Stimulated activated naive CD8-positive, alpha-beta T cell treated with anti-CD3 and anti-CD28 coated beads, Interleukin-15, amount 100 ng/mL, for 72 hours (primary cell): ENCODE data around the gene CGB2.
"Not testable (repeated sequence)": the region's sequence is repeated elsewhere in the genome, so short reads cannot be mapped to it uniquely, and the experiment has no call there.

ENCODE experiments used
- ATAC-seq: fragments of 150-1000 bp; cut with Tn5 transposase; 2 replicates; pipeline ENCODE4 v1.10.0; 2021; ENCODE audit warnings: mild to moderate bottlenecking, moderate library complexity
- DNase-seq, 2 donors: peaks; one replicate each; pipeline ENCODE4 v3.0.0; 2021 to 2022
- H3K27ac Mint-ChIP-seq, 2 donors: one replicate each; pipeline ENCODE4 v1.8.0; 2022; ENCODE audit warnings: mild to moderate bottlenecking in 2 of 2, mixed read lengths in 2 of 2, moderate library complexity in 2 of 2
- H3K27me3 Mint-ChIP-seq: one replicate; pipeline ENCODE4 v1.8.0; 2022; ENCODE audit warnings: mixed read lengths
- H3K4me1 Mint-ChIP-seq: one replicate; pipeline ENCODE4 v1.8.0; 2022; ENCODE audit warnings: mild to moderate bottlenecking, mixed read lengths
- H3K4me3 Mint-ChIP-seq, 2 donors: one replicate each; pipeline ENCODE4 v1.8.0; 2022; ENCODE audit warnings: mild to moderate bottlenecking in 2 of 2, mixed read lengths in 2 of 2, moderate library complexity in 1 of 2
- H3K9me3 Mint-ChIP-seq, 2 donors: one replicate each; pipeline ENCODE4 v1.8.0; 2022; ENCODE audit warnings: mixed read lengths in 2 of 2

Gene CGB2

GRCh38 chr19:49019242-49019932 is 12.3 kb upstream of the CGB2 start:
- peaks cover 19% of the 10 kb centered on the region for H3K27me3 Mint-ChIP-seq
- DNase-seq (peak; percentile 54 to 64), ATAC-seq (peak; percentile 44)
- H3K27ac Mint-ChIP-seq = peak overlapping the region in 1 of 2 donors; percentile 88
- peak overlapping the region; percentile 79 to 84 for H3K4me3 Mint-ChIP-seq
- H3K9me3 Mint-ChIP-seq = no peaks in the 10 kb centered on the region
- peaks cover 33% of the 10 kb centered on the region for H3K4me1 Mint-ChIP-seq

- Mint-ChIP-seq H3K9me3 (no peaks in the 10 kb centered on the region), H3K27me3 (peaks cover 19% of the 10 kb centered on the region), H3K4me3 (peak overlapping the region in 1 of 2 donors; percentile 79), H3K4me1 (peaks cover 33% of the 10 kb centered on the region), H3K27ac (peak overlapping the region in 1 of 2 donors; percentile 78)
- no peak for ATAC-seq
- DNase-seq = no peak
Measured at GRCh38 chr19:49020342-49020741, 11.3 kb upstream of the CGB2 start.

GRCh38 chr19:49020931-49021895 is 10.5 kb upstream of the CGB2 start:
- Mint-ChIP-seq H3K4me3 (no peak overlapping the region), H3K27ac (peak overlapping the region in 1 of 2 donors; percentile 10), H3K27me3 (peaks cover 19% of the 10 kb centered on the region), H3K4me1 (peaks cover 33% of the 10 kb centered on the region), H3K9me3 (no peaks in the 10 kb centered on the region)
- ATAC-seq (peak; percentile 24), DNase-seq (no peak)

- Mint-ChIP-seq H3K27me3 (peaks cover 19% of the 10 kb centered on the region), H3K4me1 (peaks cover 33% of the 10 kb centered on the region), H3K27ac (no peak overlapping the region), H3K9me3 (no peaks in the 10 kb centered on the region), H3K4me3 (no peak overlapping the region)
- no peak for DNase-seq
- ATAC-seq = no peak
Measured at GRCh38 chr19:49022116-49022515, 9.6 kb upstream of the CGB2 start.

- not testable (repeated sequence) for H3K27ac Mint-ChIP-seq, H3K9me3 Mint-ChIP-seq, DNase-seq, ATAC-seq, H3K4me3 Mint-ChIP-seq
- Mint-ChIP-seq H3K27me3 (peaks cover 13% of the 10 kb centered on the region), H3K4me1 (peaks cover 22% of the 10 kb centered on the region)
Measured at GRCh38 chr19:49024233-49024632, 7.5 kb upstream of the CGB2 start, which contains the start of gene CGB3. CGB3 (minus strand) TSS chr19:49024333; CDS start chr19:49023971, 362 bp downstream.

GRCh38 chr19:49025088-49025487 is 6.6 kb upstream of the CGB2 start:
- H3K27ac Mint-ChIP-seq, H3K9me3 Mint-ChIP-seq, DNase-seq, ATAC-seq, H3K4me3 Mint-ChIP-seq, H3K27me3 Mint-ChIP-seq: not testable (repeated sequence)
- peaks cover 15% of the 10 kb centered on the region for H3K4me1 Mint-ChIP-seq

GRCh38 chr19:49025599-49025998 is 6.1 kb upstream of the CGB2 start:
- not testable (repeated sequence) for H3K27ac Mint-ChIP-seq, H3K9me3 Mint-ChIP-seq, H3K27me3 Mint-ChIP-seq, ATAC-seq, DNase-seq, H3K4me3 Mint-ChIP-seq
- peaks cover 11% of the 10 kb centered on the region for H3K4me1 Mint-ChIP-seq

- ATAC-seq, H3K27ac Mint-ChIP-seq, H3K27me3 Mint-ChIP-seq, H3K9me3 Mint-ChIP-seq, H3K4me3 Mint-ChIP-seq, DNase-seq: not testable (repeated sequence)
- H3K4me1 Mint-ChIP-seq = peaks cover 10% of the 10 kb centered on the region
Measured at GRCh38 chr19:49028686-49029085, 3.0 kb upstream of the CGB2 start.

- H3K9me3 Mint-ChIP-seq, DNase-seq: not testable (repeated sequence)
- peak overlapping the region in 1 of 2 donors; percentile 68 for H3K27ac Mint-ChIP-seq
Measured at GRCh38 chr19:49029749-49030148, 1.9 kb upstream of the CGB2 start.

GRCh38 chr19:49030323-49030722 is 1.4 kb upstream of the CGB2 start:
- H3K9me3 Mint-ChIP-seq, H3K4me3 Mint-ChIP-seq, H3K27me3 Mint-ChIP-seq, ATAC-seq, H3K27ac Mint-ChIP-seq, DNase-seq: not testable (repeated sequence)
- H3K4me1 Mint-ChIP-seq = peaks cover 10% of the 10 kb centered on the region

More at GRCh38 chr19:49029749-49030148, 1.9 kb upstream of the CGB2 start:
- not testable (repeated sequence) for H3K27me3 Mint-ChIP-seq, ATAC-seq, H3K4me3 Mint-ChIP-seq
- peaks cover 10% of the 10 kb centered on the region for H3K4me1 Mint-ChIP-seq

- H3K4me3 Mint-ChIP-seq, H3K27me3 Mint-ChIP-seq, H3K4me1 Mint-ChIP-seq, H3K9me3 Mint-ChIP-seq: not testable (repeated sequence)
- ATAC-seq (peak; percentile 75), DNase-seq (peak; percentile 68 to 76)
- peak within 1 kb of the TSS in 1 of 2 donors; percentile 82 for H3K27ac Mint-ChIP-seq
Measured at GRCh38 chr19:49036815-49037214, 5.1 kb downstream of the CGB2 start, which contains the start of gene CGB1. CGB1 (minus strand) TSS chr19:49036895; CDS start chr19:49036711, 184 bp downstream.

- H3K27me3 Mint-ChIP-seq, H3K4me1 Mint-ChIP-seq, H3K27ac Mint-ChIP-seq, H3K4me3 Mint-ChIP-seq, ATAC-seq, DNase-seq, H3K9me3 Mint-ChIP-seq: not testable (repeated sequence)
Measured at GRCh38 chr19:49038111-49038510, 6.4 kb downstream of the CGB2 start.

GRCh38 chr19:49038557-49039276 is 7.0 kb downstream of the CGB2 start:
- not testable (repeated sequence) for DNase-seq, ATAC-seq, H3K27me3 Mint-ChIP-seq, H3K4me3 Mint-ChIP-seq, H3K9me3 Mint-ChIP-seq, H3K27ac Mint-ChIP-seq, H3K4me1 Mint-ChIP-seq

GRCh38 chr19:49039736-49040135 is 8.0 kb downstream of the CGB2 start:
- not testable (repeated sequence) for H3K4me3 Mint-ChIP-seq, H3K27me3 Mint-ChIP-seq, H3K9me3 Mint-ChIP-seq, DNase-seq, ATAC-seq, H3K4me1 Mint-ChIP-seq, H3K27ac Mint-ChIP-seq

GRCh38 chr19:49042177-49042576 is 10.5 kb downstream of the CGB2 start:
- Mint-ChIP-seq H3K4me3 (no peak overlapping the region), H3K27me3 (no peaks in the 10 kb centered on the region), H3K4me1 (no peaks in the 10 kb centered on the region), H3K9me3 (no peaks in the 10 kb centered on the region), H3K27ac (no peak overlapping the region)
- DNase-seq (no peak), ATAC-seq (no peak)
